ENCODE results near the gene TGM3.

TGM3 gene

DNA sequence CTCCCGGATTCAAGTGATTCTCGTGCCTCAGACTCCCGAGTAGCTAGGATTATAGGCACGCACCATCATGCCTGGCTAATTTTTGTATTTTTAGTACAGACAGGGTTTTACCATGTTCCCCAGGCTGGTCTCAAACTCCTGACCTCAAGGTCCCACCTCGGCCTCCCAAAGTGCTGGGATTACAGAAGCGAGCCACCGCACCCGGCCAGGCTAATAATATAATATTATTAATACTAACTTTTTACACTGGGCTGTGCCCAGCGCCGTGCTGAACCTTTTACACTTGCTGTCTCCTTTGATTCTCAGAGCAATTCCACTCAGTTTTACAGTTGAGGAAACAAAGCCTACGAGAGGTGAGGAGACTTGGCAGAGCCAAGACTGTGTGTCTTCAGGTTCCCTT, 2.3 kb upstream of the TGM3 start:
- no peaks in the 10 kb centered on the region for H3K36me3 Mint-ChIP-seq
- H3K27ac Mint-ChIP-seq = no peak overlapping the region
- DNase-seq = no peak
- H3K9me3 Mint-ChIP-seq = no peaks in the 10 kb centered on the region
- no peaks in the 10 kb centered on the region for H3K4me1 Mint-ChIP-seq
- CTCF ChIA-PET = no interaction called here
- peaks cover 13% of the 10 kb centered on the region for H3K27me3 Mint-ChIP-seq
- H3K4me3 Mint-ChIP-seq = no peak overlapping the region

DNA sequence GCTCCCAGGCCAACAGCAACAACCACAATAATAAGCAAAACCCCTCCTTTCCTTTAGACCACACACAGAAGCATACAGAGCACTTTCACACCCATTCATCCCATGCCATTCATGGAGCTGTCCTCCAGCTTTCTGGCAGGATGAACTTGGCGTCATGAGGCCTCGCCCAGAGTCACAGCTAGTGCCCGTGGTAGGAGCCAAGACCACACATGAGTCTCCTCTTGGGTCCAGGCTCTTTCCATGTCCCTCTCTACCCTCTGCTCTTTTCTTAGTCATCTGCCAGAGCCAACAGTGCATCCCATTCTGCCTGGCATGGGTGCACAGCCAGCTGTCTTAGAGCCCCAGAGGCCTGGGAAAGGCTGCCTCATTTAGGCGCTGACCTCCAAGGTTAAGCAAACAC, 1.8 kb upstream of the TGM3 start:
- CTCF ChIA-PET = no interaction called here
- H3K4me1 Mint-ChIP-seq = no peaks in the 10 kb centered on the region

DNA sequence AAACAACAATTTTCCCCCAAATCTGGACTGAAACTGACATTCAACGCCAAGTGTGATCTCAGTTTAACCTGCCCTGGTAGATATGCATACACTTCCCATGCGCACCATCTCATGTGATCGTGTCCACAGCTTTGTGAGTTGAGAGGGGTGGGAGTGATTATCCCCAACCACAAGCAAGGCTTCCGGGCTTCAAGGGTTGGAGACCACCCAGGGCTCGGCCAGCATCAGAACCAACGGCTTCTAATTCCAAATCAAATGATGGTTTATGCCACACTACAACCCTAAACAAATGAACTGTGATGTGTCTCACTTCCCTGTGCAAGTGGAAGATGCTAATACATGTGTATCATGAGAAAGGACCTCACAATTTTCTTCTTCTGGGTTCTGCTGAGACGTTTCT, 515 bp upstream of the TGM3 start:
- CTCF ChIA-PET = no interaction called here
- no peak overlapping the region for H3K27ac Mint-ChIP-seq
- H3K4me1 Mint-ChIP-seq = no peaks in the 10 kb centered on the region
- DNase-seq = no peak
- peaks cover 11% of the 10 kb centered on the region for H3K27me3 Mint-ChIP-seq
- H3K36me3 Mint-ChIP-seq = no peaks in the 10 kb centered on the region
- H3K4me3 Mint-ChIP-seq = no peak overlapping the region
- H3K9me3 Mint-ChIP-seq = no peaks in the 10 kb centered on the region

More for the DNA sequence above, 1.8 kb upstream of the TGM3 start:
- Mint-ChIP-seq H3K36me3 (no peaks in the 10 kb centered on the region), H3K27me3 (peaks cover 13% of the 10 kb centered on the region), H3K27ac (no peak overlapping the region), H3K9me3 (no peaks in the 10 kb centered on the region), H3K4me3 (no peak overlapping the region)
- no peak for DNase-seq

DNA sequence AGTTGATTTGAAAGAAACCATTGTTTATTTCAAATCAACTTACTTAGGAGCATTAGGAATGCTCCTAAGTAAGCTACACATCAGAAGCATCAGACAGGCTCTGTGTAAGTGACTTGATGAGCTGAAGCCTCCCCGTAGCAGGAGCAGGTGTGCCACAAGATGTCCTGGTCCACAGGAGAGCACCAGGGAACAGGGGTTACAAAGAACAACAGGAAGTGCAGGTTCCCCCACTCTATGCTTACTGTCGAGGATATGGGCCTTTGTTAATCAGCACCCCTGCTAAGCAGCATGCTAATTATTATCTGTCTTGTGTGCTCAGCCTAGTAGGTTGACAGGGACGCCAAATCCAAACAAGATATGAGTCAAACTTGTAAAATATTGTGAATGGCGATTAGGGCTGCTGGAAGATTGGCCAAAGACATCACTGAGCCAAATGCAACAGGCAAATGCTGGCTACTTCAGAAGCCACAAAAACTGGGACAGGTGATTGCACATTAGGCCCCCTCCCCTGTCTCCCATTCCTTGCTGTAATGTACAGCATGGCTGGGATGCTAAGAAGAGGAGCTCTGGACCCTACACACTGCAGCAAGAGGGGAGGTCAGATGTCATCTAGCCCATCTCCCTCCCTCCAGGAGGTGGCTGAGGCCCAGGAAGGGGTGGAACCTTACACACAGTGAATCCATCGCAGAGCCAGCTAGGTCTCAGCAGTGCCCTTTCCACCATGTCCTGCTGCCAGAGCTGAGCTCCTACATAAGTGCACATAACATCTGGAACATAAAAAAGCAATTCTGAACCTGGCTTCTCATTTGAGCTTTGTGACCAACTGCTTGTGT, 939 bp downstream of the TGM3 start:
- Mint-ChIP-seq H3K9me3 (no peaks in the 10 kb centered on the region), H3K27ac (no peak overlapping the region), H3K4me1 (no peaks in the 10 kb centered on the region), H3K36me3 (no peaks in the 10 kb centered on the region), H3K4me3 (no peak overlapping the region), H3K27me3 (peaks cover 18% of the 10 kb centered on the region)
- DNase-seq = no peak
- CTCF ChIA-PET = no interaction called here

DNA sequence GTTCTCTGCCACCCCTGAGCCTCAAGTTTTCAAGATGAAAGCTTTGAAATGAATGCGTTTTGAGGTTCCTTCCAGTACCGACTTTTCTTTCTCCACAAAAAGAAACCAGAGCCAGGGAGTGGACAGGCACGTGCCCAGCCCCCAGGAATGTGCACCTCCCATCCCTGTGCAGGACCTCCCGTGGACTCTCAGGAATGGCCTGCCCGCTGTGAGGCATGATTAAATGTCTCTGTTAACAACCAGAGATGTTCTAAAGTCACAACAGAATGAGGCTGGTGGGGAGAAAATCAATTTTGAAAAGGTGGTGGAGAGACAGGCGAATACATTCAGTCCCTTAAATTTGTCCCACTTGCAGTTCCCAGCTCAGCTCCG, 1.5 kb downstream of the TGM3 start:
- peaks cover 18% of the 10 kb centered on the region for H3K27me3 Mint-ChIP-seq
- DNase-seq = no peak
- CTCF ChIA-PET = no interaction called here
- H3K9me3 Mint-ChIP-seq = no peaks in the 10 kb centered on the region
- no peak overlapping the region for H3K27ac Mint-ChIP-seq
- no peaks in the 10 kb centered on the region for H3K4me1 Mint-ChIP-seq
- no peaks in the 10 kb centered on the region for H3K36me3 Mint-ChIP-seq
- H3K4me3 Mint-ChIP-seq = no peak overlapping the region

DNA sequence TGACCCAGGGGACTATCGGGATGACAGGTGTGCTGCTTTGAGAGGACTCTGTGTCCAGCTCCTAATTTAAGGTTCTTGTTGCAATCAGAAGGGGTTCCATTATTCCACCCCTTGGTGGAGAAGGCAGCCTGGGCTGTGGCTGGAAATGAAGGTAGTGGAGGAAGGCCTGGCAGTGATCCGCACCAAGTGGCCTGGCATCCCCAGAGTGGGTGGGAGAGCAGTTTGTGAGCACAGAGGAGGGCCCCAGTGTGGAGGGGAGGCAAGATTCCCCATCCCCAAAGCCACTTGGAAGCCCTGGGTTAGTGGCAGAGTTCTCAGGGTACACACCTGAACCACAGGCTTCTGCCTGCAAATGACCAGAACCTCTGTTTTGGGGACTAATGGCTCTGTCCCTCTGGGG, 2.3 kb downstream of the TGM3 start:
- no peak overlapping the region for H3K4me3 Mint-ChIP-seq
- H3K36me3 Mint-ChIP-seq = no peaks in the 10 kb centered on the region
- CTCF ChIA-PET = no interaction called here
- peaks cover 18% of the 10 kb centered on the region for H3K27me3 Mint-ChIP-seq
- H3K27ac Mint-ChIP-seq = no peak overlapping the region
- no peaks in the 10 kb centered on the region for H3K4me1 Mint-ChIP-seq
- DNase-seq = no peak
- no peaks in the 10 kb centered on the region for H3K9me3 Mint-ChIP-seq

DNA sequence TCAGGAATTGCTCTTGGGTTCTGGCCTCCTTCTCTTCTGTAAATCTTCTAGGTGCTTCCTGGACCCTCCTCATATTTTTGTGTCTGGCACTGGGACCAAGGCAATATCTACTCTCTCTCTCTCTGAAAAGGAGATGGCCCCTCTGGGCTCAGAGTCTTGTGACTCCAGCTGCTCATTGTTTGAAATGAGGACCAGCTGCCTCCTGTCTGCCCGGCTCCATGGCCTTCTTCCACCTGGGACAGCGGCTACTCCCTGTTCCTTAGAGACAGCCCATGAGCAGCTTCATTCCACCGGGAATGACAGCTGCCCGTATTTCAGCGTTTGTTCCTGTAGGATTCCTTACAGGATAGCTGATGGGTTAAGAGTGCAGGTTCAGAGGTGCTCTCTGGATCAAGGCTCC, 2.9 kb downstream of the TGM3 start:
- H3K4me3 Mint-ChIP-seq = no peak overlapping the region
- no peak overlapping the region for H3K27ac Mint-ChIP-seq
- peaks cover 18% of the 10 kb centered on the region for H3K27me3 Mint-ChIP-seq
- CTCF ChIA-PET = no interaction called here
- no peaks in the 10 kb centered on the region for H3K36me3 Mint-ChIP-seq
- no peaks in the 10 kb centered on the region for H3K9me3 Mint-ChIP-seq
- no peak for DNase-seq
- no peaks in the 10 kb centered on the region for H3K4me1 Mint-ChIP-seq

DNA sequence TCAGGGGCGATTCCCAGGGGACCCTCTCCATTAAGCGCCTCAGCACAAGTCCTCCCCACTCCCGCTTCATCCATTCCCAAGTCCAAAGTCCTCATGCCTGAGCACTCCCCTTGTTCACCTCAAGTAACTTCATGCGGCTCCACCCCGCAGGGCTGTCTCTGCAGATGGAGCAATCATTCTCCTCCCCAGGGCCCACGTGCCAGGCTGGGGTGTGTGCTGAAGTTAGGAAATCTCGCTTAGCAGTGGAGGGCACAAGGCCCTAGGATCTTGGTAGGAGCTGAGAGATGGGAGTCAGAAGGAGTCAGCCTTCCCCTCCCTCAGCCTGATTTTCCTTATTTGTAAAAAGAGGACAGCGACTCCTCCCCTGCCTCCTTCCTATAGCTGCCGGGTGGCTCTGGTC, 3.5 kb downstream of the TGM3 start:
- CTCF ChIA-PET = no interaction called here
- no peaks in the 10 kb centered on the region for H3K36me3 Mint-ChIP-seq
- no peak overlapping the region for H3K27ac Mint-ChIP-seq
- H3K4me3 Mint-ChIP-seq = no peak overlapping the region
- no peak for DNase-seq
- no peaks in the 10 kb centered on the region for H3K9me3 Mint-ChIP-seq
- peaks cover 18% of the 10 kb centered on the region for H3K27me3 Mint-ChIP-seq
- H3K4me1 Mint-ChIP-seq = no peaks in the 10 kb centered on the region

DNA sequence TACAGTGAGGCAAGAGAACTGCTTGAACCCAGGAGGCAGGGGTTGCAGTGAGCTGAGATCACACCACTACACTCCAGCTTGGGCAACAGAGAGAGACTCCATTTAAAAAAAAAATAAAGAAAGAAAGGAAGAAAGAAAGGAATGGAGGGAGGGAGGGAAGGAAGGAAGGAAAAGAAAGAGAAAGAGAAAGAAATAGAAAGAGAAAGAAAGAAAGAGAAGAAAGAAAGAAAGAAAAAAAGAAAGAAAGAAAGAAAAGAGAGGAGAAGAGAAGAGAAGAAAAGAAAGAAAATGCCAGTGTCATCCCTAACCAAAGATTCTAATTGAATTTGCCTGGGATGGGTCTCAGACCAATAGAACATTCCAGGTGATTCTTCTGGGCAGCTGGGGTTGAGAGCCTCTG, 4.2 kb downstream of the TGM3 start:
- Mint-ChIP-seq H3K27me3 (peaks cover 23% of the 10 kb centered on the region), H3K4me1 (no peaks in the 10 kb centered on the region), H3K36me3 (no peaks in the 10 kb centered on the region), H3K4me3 (no peak overlapping the region), H3K27ac (no peak overlapping the region), H3K9me3 (no peaks in the 10 kb centered on the region)
- CTCF ChIA-PET = no interaction called here
- DNase-seq = no peak

DNA sequence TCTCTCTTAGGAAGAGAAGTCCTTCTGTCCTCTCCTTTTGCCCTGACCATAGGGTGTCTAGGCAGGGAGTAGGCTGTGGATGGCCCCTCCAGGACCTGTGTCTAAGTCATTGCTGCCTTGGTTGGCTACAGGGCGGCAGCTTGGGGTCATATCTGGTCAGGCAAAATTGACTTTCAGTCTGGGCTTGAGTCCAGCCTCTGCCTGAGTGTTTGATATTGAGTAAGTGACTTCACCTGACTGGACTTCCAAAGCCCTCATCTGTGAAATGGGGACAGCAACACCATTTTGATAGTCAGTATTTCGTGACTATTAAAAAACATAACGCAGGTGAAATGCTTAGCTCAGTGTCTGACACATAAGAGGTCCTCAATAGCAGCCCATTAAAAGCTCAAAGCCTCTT, 4.6 kb downstream of the TGM3 start:
- Mint-ChIP-seq H3K36me3 (no peaks in the 10 kb centered on the region), H3K27ac (no peak overlapping the region), H3K9me3 (no peaks in the 10 kb centered on the region), H3K4me3 (no peak overlapping the region), H3K27me3 (peaks cover 23% of the 10 kb centered on the region), H3K4me1 (no peaks in the 10 kb centered on the region)
- CTCF ChIA-PET = no interaction called here
- DNase-seq = no peak

DNA sequence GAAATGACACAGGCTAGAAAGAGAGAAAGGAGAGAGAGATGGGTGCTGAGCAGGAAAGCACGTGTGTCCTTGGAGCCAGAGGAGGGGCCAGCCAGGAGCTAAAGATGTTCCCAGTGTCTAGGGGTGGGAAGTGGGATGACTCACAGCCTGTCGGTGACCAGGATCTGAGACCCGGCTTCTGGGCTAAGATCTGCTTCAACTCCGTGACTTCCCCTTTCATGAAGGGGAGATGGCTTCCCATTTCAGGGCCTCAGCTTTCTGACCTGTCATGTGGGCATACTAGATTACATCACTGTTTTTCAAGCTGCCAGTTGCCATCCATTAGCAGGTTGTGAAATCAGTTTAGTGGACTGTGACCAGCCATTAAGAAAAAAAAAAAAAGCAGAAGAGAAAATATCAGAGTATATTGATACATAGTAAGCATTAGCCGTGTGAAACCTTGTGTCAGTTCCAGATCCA, 5.4 kb downstream of the TGM3 start:
- Mint-ChIP-seq H3K36me3 (no peaks in the 10 kb centered on the region), H3K9me3 (no peaks in the 10 kb centered on the region), H3K27ac (no peak overlapping the region), H3K4me1 (no peaks in the 10 kb centered on the region), H3K4me3 (no peak overlapping the region), H3K27me3 (peaks cover 26% of the 10 kb centered on the region)
- DNase-seq = no peak
- CTCF ChIA-PET = no interaction called here

DNA sequence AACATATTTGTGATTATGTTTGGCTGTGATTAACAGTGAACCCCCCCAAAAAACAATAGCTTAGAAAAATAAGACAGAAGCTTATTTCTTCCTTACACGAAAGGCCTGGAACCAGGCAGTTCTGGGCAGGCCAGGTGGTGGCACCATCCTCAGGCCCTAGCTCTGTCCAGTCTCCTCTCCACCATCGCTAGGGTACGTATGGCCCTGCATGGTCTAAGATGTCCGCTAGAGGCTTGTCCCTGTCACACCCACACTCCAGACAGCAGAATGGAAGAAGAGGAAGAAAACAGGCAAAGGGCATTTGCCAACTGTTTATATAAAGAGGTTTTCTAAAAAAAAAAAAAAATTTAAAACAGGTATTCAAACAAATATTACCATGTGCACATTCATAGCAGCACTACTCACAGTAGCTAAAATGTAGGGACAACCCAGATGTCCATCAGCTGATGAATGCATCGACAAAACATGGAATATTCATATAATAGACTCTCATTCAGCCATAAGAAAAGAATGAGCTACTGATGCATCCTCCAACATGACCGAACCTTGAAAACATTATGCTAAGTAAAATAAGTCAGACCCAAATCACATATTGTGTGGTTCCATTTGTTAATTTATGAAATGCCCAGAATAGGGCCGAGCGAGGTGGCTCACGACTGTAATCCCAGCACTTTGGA, 6.7 kb downstream of the TGM3 start:
- Mint-ChIP-seq H3K9me3 (no peaks in the 10 kb centered on the region), H3K4me3 (no peak overlapping the region)
- CTCF ChIA-PET = no interaction called here

DNA sequence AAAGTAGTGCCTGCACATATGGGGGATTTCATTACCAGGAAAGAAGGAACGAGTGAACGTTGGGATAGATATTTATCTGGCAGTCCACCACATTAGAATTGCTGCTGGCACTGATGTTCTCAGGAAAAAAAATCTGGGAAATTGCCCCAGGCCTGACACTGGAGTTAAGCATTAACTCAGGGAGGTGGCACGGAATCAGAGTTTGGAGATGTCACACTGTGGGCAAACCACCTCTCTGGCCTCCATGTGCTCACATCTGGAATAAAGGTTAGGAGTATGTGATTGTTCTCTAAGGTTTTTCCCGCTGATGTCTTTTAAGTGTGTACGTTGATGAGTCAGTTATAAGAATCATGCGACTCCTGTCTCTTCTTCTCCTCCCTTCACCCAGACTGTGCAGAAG, 7.9 kb downstream of the TGM3 start:
- Mint-ChIP-seq H3K36me3 (no peaks in the 10 kb centered on the region), H3K4me1 (no peaks in the 10 kb centered on the region), H3K9me3 (no peaks in the 10 kb centered on the region), H3K27me3 (peaks cover 37% of the 10 kb centered on the region), H3K27ac (no peak overlapping the region), H3K4me3 (no peak overlapping the region)
- no peak for DNase-seq
- CTCF ChIA-PET = no interaction called here

More for the DNA sequence above, 6.7 kb downstream of the TGM3 start:
- H3K36me3 Mint-ChIP-seq = no peaks in the 10 kb centered on the region
- DNase-seq = no peak
- no peaks in the 10 kb centered on the region for H3K4me1 Mint-ChIP-seq
- H3K27ac Mint-ChIP-seq = peak overlapping the region; percentile 45
- H3K27me3 Mint-ChIP-seq = peaks cover 37% of the 10 kb centered on the region

DNA sequence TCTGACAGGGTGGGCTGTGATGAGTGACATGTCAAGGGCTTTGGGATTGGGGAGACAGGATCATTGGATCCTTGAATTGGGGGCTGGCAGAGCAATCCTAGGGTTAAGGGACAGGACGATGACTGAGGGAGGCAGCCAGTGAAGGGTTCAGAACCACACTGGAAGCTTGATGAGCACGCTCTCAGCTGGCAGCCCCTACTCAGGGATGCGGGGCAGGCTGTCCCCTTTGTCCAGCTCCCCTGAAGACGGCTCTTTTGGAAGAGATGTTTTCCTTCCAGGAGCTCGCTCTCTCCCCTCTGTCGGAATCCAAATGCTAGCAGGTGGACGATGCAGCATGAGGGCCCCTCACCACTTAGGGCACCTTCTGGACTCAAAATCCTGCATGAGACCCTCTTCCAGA, 8.4 kb downstream of the TGM3 start:
- no peaks in the 10 kb centered on the region for H3K36me3 Mint-ChIP-seq
- no peak overlapping the region for H3K4me3 Mint-ChIP-seq
- no peaks in the 10 kb centered on the region for H3K4me1 Mint-ChIP-seq
- H3K27ac Mint-ChIP-seq = no peak overlapping the region
- peaks cover 37% of the 10 kb centered on the region for H3K27me3 Mint-ChIP-seq
- CTCF ChIA-PET = no interaction called here
- H3K9me3 Mint-ChIP-seq = no peaks in the 10 kb centered on the region
- DNase-seq = no peak

DNA sequence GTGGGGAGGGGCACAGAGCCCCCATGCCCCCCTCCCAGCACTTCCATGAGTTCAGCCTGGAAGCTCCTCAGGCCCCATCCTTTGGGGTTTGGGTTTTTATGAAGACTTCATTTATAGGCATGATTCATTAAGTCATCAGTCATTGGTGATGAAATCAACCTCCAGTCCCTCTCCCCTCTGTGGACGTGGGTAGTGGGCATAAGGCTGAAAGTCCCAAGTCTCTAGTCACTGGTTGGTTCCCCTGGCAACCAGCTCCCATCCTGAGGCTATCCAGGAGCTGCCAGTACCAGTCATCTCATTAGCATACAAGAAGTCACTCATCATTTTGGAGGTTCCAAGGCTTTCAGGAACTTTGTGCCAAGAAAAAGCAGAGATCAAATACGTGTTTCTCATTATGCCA, 9.2 kb downstream of the TGM3 start:
- H3K27me3 Mint-ChIP-seq = peaks cover 33% of the 10 kb centered on the region
- H3K9me3 Mint-ChIP-seq = no peaks in the 10 kb centered on the region
- DNase-seq = no peak
- H3K4me3 Mint-ChIP-seq = no peak overlapping the region
- CTCF ChIA-PET = interaction anchor here (1.3 kb wide), 1 partner anchor 97 kb away, joined by 3 read pairs; no protein-coding TSS in a partner anchor
- H3K4me1 Mint-ChIP-seq = no peaks in the 10 kb centered on the region
- H3K27ac Mint-ChIP-seq = no peak overlapping the region
- H3K36me3 Mint-ChIP-seq = no peaks in the 10 kb centered on the region

All from activated naive CD4-positive, alpha-beta T cell treated with anti-CD3 and anti-CD28 coated beads, Interleukin-2, amount 10 ng/mL, durations not matched to agents 7 days and 5 days (primary cell).